H1 (cell line): ENCODE data around the gene SLC16A6. TPM values are rescaled to one million over a fixed set of nuclear protein-coding genes. Genes with fewer than 3 reads are reported as not detected.

Experiments
- CTCF ChIA-PET: fragments of 300-600 bp; sonication (Branson Sonifier 250); formaldehyde crosslinking; loops from one replicate; lab custom pipeline; 2021; ENCODE audit not compliant: partially characterized antibody; lab: Charles Lee
- POLR2A ChIA-PET: fragments of 300-600 bp; sonication (Branson Sonifier 250); formaldehyde crosslinking; loops from one replicate; lab custom pipeline; 2021; ENCODE audit warnings: inconsistent platforms; ENCODE audit not compliant: partially characterized antibody; lab: Charles Lee
- DNase-seq, 2 experiments: peaks; one replicate each; pipeline versions ENCODE4 v3.0.0 to v3.0.0-alpha.2; 2010 to 2022; ENCODE audit warnings: low spot score in 2 of 2, low read depth in 1 of 2, mixed read lengths in 1 of 2
- FAIRE-seq: peaks from 2 replicates; lab custom pipeline; 2011; peaks lifted over from hg19 to GRCh38; lab: Jason Lieb, UNC
- H2AFZ ChIP-seq: 2 replicates; pipeline ENCODE4 v1.8.1; 2012; ENCODE audit warnings: low read length, inconsistent platforms
- H2AK5ac ChIP-seq: 2 replicates; pipeline ENCODE4 v1.6.1; 2013; ENCODE audit warnings: low read depth, low read length
- H2BK120ac ChIP-seq: replicated peaks from 2 replicates; pipeline ENCODE3; 2013; ENCODE audit warnings: low read depth, low read length, inconsistent platforms
- H2BK12ac ChIP-seq: 2 replicates; pipeline ENCODE4 v1.6.1; 2013; ENCODE audit warnings: low read depth, low read length
- H2BK15ac ChIP-seq: 2 replicates; pipeline ENCODE4 v1.6.1; 2013; ENCODE audit warnings: low read length
- H2BK20ac ChIP-seq: 2 replicates; pipeline ENCODE4 v1.6.1; 2013; ENCODE audit warnings: low read length
- H2BK5ac ChIP-seq: 2 replicates; pipeline ENCODE4 v1.6.1; 2013; ENCODE audit warnings: low read depth, low read length
- H3K14ac ChIP-seq: 2 replicates; pipeline ENCODE4 v1.6.1; 2013; ENCODE audit warnings: inconsistent platforms; ENCODE audit not compliant: insufficient read length
- H3K18ac ChIP-seq: 2 replicates; pipeline ENCODE4 v1.6.1; 2013; ENCODE audit warnings: low read length; ENCODE audit errors: extremely low read depth
- H3K23ac ChIP-seq: 2 replicates; pipeline ENCODE4 v1.6.1; 2013; ENCODE audit warnings: inconsistent platforms; ENCODE audit not compliant: insufficient read length
- H3K23me2 ChIP-seq: 2 replicates; pipeline ENCODE4 v1.6.1; 2013; ENCODE audit warnings: low read depth, low read length
- H3K27ac ChIP-seq: 2 replicates; pipeline ENCODE4 v1.6.1; 2011; ENCODE audit warnings: low read depth, low read length, inconsistent platforms
- H3K27me3 ChIP-seq, 4 experiments: replicated peaks in 1 of 4; 1 replicate in 1 of 4; 2 replicates in 3 of 4; pipeline versions ENCODE4 v1.6.1 to v1.8.1; 2011 to 2013; ENCODE audit warnings: low read length in 3 of 4, mild to moderate bottlenecking in 3 of 4, inconsistent platforms in 2 of 4, mixed read lengths in 2 of 4, moderate library complexity in 1 of 4; ENCODE audit not compliant: control insufficient read depth in 3 of 4, insufficient read depth in 3 of 4; ENCODE audit errors: extremely low read depth in 1 of 4
- H3K36me3 ChIP-seq, 4 experiments: 2 replicates each; pipeline versions ENCODE4 v1.6.1 to v1.8.1; 2011 to 2013; ENCODE audit warnings: mild to moderate bottlenecking in 4 of 4, low read length in 3 of 4, moderate library complexity in 2 of 4, control low read depth in 1 of 4, inconsistent platforms in 1 of 4; ENCODE audit not compliant: insufficient read depth in 4 of 4, control insufficient read depth in 2 of 4
- H3K4ac ChIP-seq: replicated peaks from 2 replicates; pipeline ENCODE3; 2013; ENCODE audit warnings: low read length, low read depth, mixed read lengths, inconsistent platforms; ENCODE audit not compliant: insufficient read length
- H3K4me1 ChIP-seq, 4 experiments: replicated peaks in 1 of 4; 1 replicate in 1 of 4; 2 replicates in 3 of 4; pipeline versions ENCODE4 v1.6.1 to v1.8.1; 2011 to 2013; ENCODE audit warnings: low read length in 3 of 4, inconsistent platforms in 2 of 4, mixed read lengths in 1 of 4; ENCODE audit not compliant: insufficient read depth in 4 of 4, control insufficient read depth in 3 of 4
- H3K4me2 ChIP-seq, 2 experiments: 2 replicates each; pipeline versions ENCODE4 v1.6.1 to v1.8.1; 2011 to 2013; ENCODE audit warnings: low read depth in 2 of 2, low read length in 2 of 2, control low read depth in 1 of 2, inconsistent platforms in 1 of 2, mild to moderate bottlenecking in 1 of 2; ENCODE audit not compliant: insufficient read depth in 1 of 2
- H3K4me3 ChIP-seq, 4 experiments: fragments of 200-600, 300-600 bp in 1 of 4; sonication (generic), shearing (Covaris generic), sonication (Bioruptor Twin) in 1 of 4; 2 replicates each; pipeline versions ENCODE4 v1.5.1 to v1.8.1; 2011 to 2016; ENCODE audit warnings: low read length in 4 of 4, low read depth in 3 of 4, control low read depth in 2 of 4, inconsistent platforms in 2 of 4, mild to moderate bottlenecking in 2 of 4, mixed read lengths in 1 of 4, moderate library complexity in 1 of 4; ENCODE audit not compliant: insufficient read depth in 2 of 4; ENCODE audit errors: extremely low read depth in 1 of 4
- H3K56ac ChIP-seq: replicated peaks from 2 replicates; pipeline ENCODE3; 2013; ENCODE audit warnings: low read depth, mild to moderate bottlenecking, mixed read lengths, low read length, inconsistent platforms; ENCODE audit not compliant: insufficient read length
- H3K79me1 ChIP-seq: 2 replicates; pipeline ENCODE4 v1.6.1; 2013; ENCODE audit warnings: low read depth, low read length, control low read depth
- H3K79me2 ChIP-seq, 2 experiments: 2 replicates each; pipeline versions ENCODE4 v1.6.1 to v1.8.1; 2012 to 2013; ENCODE audit warnings: low read length in 2 of 2, mild to moderate bottlenecking in 2 of 2, inconsistent platforms in 1 of 2; ENCODE audit not compliant: insufficient read depth in 2 of 2, control insufficient read depth in 1 of 2
- H3K9ac ChIP-seq, 4 experiments: replicated peaks in 1 of 4; 1 replicate in 1 of 4; 2 replicates in 3 of 4; pipeline versions ENCODE4 v1.6.1 to v1.8.1; 2011 to 2013; ENCODE audit warnings: low read depth in 3 of 4, low read length in 3 of 4, control low read depth in 2 of 4, mild to moderate bottlenecking in 2 of 4, moderate library complexity in 2 of 4, inconsistent platforms in 1 of 4; ENCODE audit errors: extremely low read depth in 1 of 4
- H3K9me3 ChIP-seq, 2 experiments: 2 replicates each; pipeline versions ENCODE4 v1.6.1 to v1.8.1; 2012 to 2013; ENCODE audit warnings: mild to moderate bottlenecking in 2 of 2, moderate library complexity in 2 of 2, control low read depth in 1 of 2, inconsistent platforms in 1 of 2, low read depth in 1 of 2, low read length in 1 of 2, mixed read lengths in 1 of 2; ENCODE audit not compliant: insufficient read depth in 2 of 2
- H4K20me1 ChIP-seq, 2 experiments: replicated peaks in 1 of 2; 2 replicates each; pipeline versions ENCODE3 to v1.8.1; 2011 to 2013; ENCODE audit warnings: inconsistent platforms in 2 of 2, low read length in 2 of 2, mild to moderate bottlenecking in 1 of 2; ENCODE audit not compliant: insufficient read depth in 2 of 2, control insufficient read depth in 1 of 2
- H4K5ac ChIP-seq: 2 replicates; pipeline ENCODE4 v1.6.1; 2013; ENCODE audit warnings: low read length, low read depth, mixed read lengths, inconsistent platforms; ENCODE audit not compliant: insufficient read length
- H4K8ac ChIP-seq: 2 replicates; pipeline ENCODE4 v1.8.0; 2013; ENCODE audit warnings: mild to moderate bottlenecking, moderate library complexity, low read length, inconsistent platforms; ENCODE audit not compliant: insufficient read depth; ENCODE audit errors: extremely low read depth
- H4K91ac ChIP-seq: replicated peaks from 2 replicates; pipeline ENCODE3; 2013; ENCODE audit warnings: low read length, mixed read lengths, inconsistent platforms; ENCODE audit not compliant: insufficient read length
- CHD1 ChIP-seq: IDR thresholded peaks from 2 replicates; pipeline ENCODE4 v1.6.1; 2012; ENCODE audit warnings: low read depth, low read length, improper control_type of control experiment
- CREB1 ChIP-seq: IDR thresholded peaks from 2 replicates; pipeline ENCODE4 v1.6.1; 2012; ENCODE audit warnings: inconsistent platforms
- CTBP2 ChIP-seq: IDR thresholded peaks from 2 replicates; pipeline ENCODE4 v1.7.0; 2011; ENCODE audit warnings: borderline replicate concordance, mild to moderate bottlenecking, moderate library complexity, mixed read lengths, low read length; ENCODE audit not compliant: insufficient read depth, insufficient read length
- CTCF ChIP-seq, 3 experiments: IDR thresholded peaks; 1 replicate in 2 of 3; 2 replicates in 1 of 3; pipeline versions ENCODE4 v1.5.1 to v1.6.1; 2011; ENCODE audit warnings: low read length in 3 of 3, mild to moderate bottlenecking in 3 of 3, inconsistent platforms in 2 of 3, low read depth in 1 of 3, moderate library complexity in 1 of 3; ENCODE audit not compliant: insufficient read depth in 1 of 3; ENCODE audit errors: control extremely low read depth in 1 of 3
- GABPA ChIP-seq: IDR thresholded peaks from 2 replicates; pipeline ENCODE4 v1.6.1; 2011; ENCODE audit warnings: mild to moderate bottlenecking, low read length, moderate library complexity, borderline replicate concordance; ENCODE audit not compliant: insufficient read depth
- PHF8 ChIP-seq: fragments of 200-600 bp; sonication (generic); conservative IDR thresholded peaks from 2 replicates; pipeline ENCODE4 v1.7.1; 2012; ENCODE audit warnings: low read depth, mild to moderate bottlenecking, inconsistent platforms, low read length, moderate library complexity
- POU5F1 ChIP-seq: IDR thresholded peaks from 2 replicates; pipeline ENCODE4 v1.6.1; 2011; ENCODE audit warnings: low read depth, mild to moderate bottlenecking, low read length, moderate library complexity
- SIN3A ChIP-seq, 2 experiments: IDR thresholded peaks in 1 of 2; conservative IDR thresholded peaks in 1 of 2; 2 replicates each; pipeline ENCODE4 v1.6.1; 2011 to 2012; ENCODE audit warnings: low read length in 2 of 2, improper control_type of control experiment in 1 of 2, low read depth in 1 of 2, mild to moderate bottlenecking in 1 of 2
- SIRT6 ChIP-seq: IDR thresholded peaks from one replicate; pipeline ENCODE4 v1.7.1; 2012; ENCODE audit warnings: low read length, inconsistent platforms
- SP2 ChIP-seq: IDR thresholded peaks from 2 replicates; pipeline ENCODE4 v1.6.1; 2012; ENCODE audit warnings: mild to moderate bottlenecking, low read length, inconsistent platforms
- SP4 ChIP-seq: IDR thresholded peaks from 2 replicates; pipeline ENCODE4 v1.6.1; 2012; ENCODE audit warnings: low read length, inconsistent platforms
- SRF ChIP-seq: IDR thresholded peaks from 2 replicates; pipeline ENCODE4 v1.6.1; 2011; ENCODE audit warnings: mild to moderate bottlenecking, low read depth, low read length, moderate library complexity
- WGBS, 2 experiments: shearing (Covaris generic) in 1 of 2; methylation state at CpG; one replicate each; pipeline versions ENCODE4 v1.1.6 to v1.1.7; 2013 to 2015; ENCODE audit warnings: low lambda C conversion rate in 2 of 2, mixed read lengths in 2 of 2, inconsistent platforms in 1 of 2, low coverage in 1 of 2, missing lambda C conversion rate in 1 of 2; ENCODE audit not compliant: insufficient replicate concordance in 2 of 2, insufficient coverage in 1 of 2, insufficient read length in 1 of 2; ENCODE audit errors: extremely low coverage in 1 of 2, missing lambda C conversion rate in 1 of 2; 5-methylcytosine and 5-hydroxymethylcytosine counted together
- polyA plus RNA-seq, 7 experiments: library from polyadenylated mRNA; depleted of rRNA in 3 of 7; stranded (reverse) in 5 of 7; unstranded in 2 of 7; fragments of >200 nt in 5 of 7; fragments of 200-250 nt in 2 of 7; gene quantifications; 1 replicate in 5 of 7; 2 replicates in 1 of 7; 4 replicates in 1 of 7; pipeline versions ENCODE4 v1.2.1 to v1.2.3, GENCODE V29; 2011 to 2013; ENCODE audit warnings: missing spikeins in 2 of 7, mixed read lengths in 2 of 7
- total RNA-seq: library from RNA; stranded (reverse); fragmentation: NEBNext Ultra II Directional; extraction: Animal tissue kit (Norgen Biotek cat#: 25700); gene quantifications from 2 replicates; pipeline ENCODE4 v1.2.1, GENCODE V29; 2021

SLC16A6 gene
- total and polyA plus RNA-seq, 2 of the 8 experiments (the other 6 are each of a cell fraction or from before 2014, with no cell fraction given) = 0.17 to 0.22 TPM

GRCh38 chr17:68326681-68327080 is 35.8 kb upstream of the SLC16A6 start:
- H4K5ac ChIP-seq = no peak overlapping the region
- no peak overlapping the region for H2BK5ac ChIP-seq
- no peak overlapping the region for H3K23ac ChIP-seq
- H3K56ac ChIP-seq = no peak overlapping the region
- H4K20me1 ChIP-seq = no peaks in the 10 kb centered on the region
- H3K4me2 ChIP-seq = no peak overlapping the region
- H3K27me3 ChIP-seq = no peaks in the 10 kb centered on the region; a peak in 1 of 7 replicates
- H2AK5ac ChIP-seq = no peak overlapping the region
- no peak overlapping the region for H2BK120ac ChIP-seq
- DNase-seq (no peak), FAIRE-seq (no peak)
- peaks cover 0 to 2% (median 0%) of the 10 kb centered on the region in 4 experiments; a peak in 2 of 7 replicates for H3K4me1 ChIP-seq
- H3K18ac ChIP-seq = no peak overlapping the region
- 84% methylated on average over 5 of the region's 5 CpGs; no CpG with 5 or more reads in 1 of the 2 experiments for WGBS, 2 experiments
- H3K9me3 ChIP-seq = peaks cover 4% of the 10 kb centered on the region in 2 experiments; a peak in 2 of 4 replicates
- no peak overlapping the region for H3K9ac ChIP-seq
- H3K4ac ChIP-seq = no peak overlapping the region
- H3K36me3 ChIP-seq = no peaks in the 10 kb centered on the region
- H3K14ac ChIP-seq = no peak overlapping the region
- H3K79me1 ChIP-seq = no peaks in the 10 kb centered on the region; the same call in 1 of the 2 replicates
- H2AFZ ChIP-seq = no peak overlapping the region
- H4K91ac ChIP-seq = no peak overlapping the region
- H2BK15ac ChIP-seq = no peak overlapping the region
- no peaks in the 10 kb centered on the region for H3K79me2 ChIP-seq
- H2BK20ac ChIP-seq = no peak overlapping the region
- no peaks in the 10 kb centered on the region for H3K23me2 ChIP-seq
- H4K8ac ChIP-seq = no peak overlapping the region
- CTCF ChIA-PET = interaction anchor here (0.6 to 6.6 kb wide), 3 partner anchors 20 to 72 kb away, joined by 4 to 42 read pairs (median 4); no protein-coding TSS in a partner anchor
- no peak overlapping the region for H2BK12ac ChIP-seq
- H3K27ac ChIP-seq = no peak overlapping the region
- no peak overlapping the region for H3K4me3 ChIP-seq
- POLR2A ChIA-PET = no interaction called here
- TF ChIP-seq CHD1 = no peak
- TF ChIP-seq PHF8 = no peak
- no peak for TF ChIP-seq POU5F1
- no peak for TF ChIP-seq GABPA
- TF ChIP-seq CREB1 = no peak
- TF ChIP-seq CTBP2 = no peak
- TF ChIP-seq CTCF (IDR thresholded peaks at IDR 0.05; ENCODE audit: control extremely low read depth in 1 of 3, insufficient read depth in 1 of 3, low read depth in 1 of 3, low read length in 3 of 3) = no peak
- TF ChIP-seq SP4 = no peak
- no peak for TF ChIP-seq SIN3A (conservative IDR thresholded peaks at IDR 0.05 in 1 of 2, IDR thresholded peaks at IDR 0.05 in 1 of 2; ENCODE audit: low read depth in 1 of 2, low read length in 2 of 2)
- no peak for TF ChIP-seq SIRT6
- no peak for TF ChIP-seq SRF
- no peak for TF ChIP-seq SP2
